ENCODE measurements around the gene ZNF641.

DNA sequence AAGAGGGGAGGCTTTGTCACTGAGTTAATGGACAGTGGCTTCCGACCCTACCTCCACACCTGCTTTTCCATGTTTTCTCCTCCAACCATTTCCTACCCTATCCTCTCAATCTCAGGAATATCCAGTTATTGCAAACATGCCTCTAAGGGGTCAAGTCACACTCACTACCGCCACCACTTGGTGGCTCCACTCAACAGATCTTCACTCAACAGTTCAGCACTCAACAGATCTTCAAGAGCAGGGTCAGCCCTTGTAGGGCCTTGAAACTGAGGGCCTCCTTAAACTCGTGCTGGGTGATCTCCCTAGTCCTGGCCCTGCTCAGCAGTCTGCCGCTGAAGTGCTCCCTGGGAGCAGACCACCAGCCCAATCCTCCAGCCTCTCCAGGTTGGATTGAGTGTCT, 14.2 kb downstream of the ZNF641 start:
- TF ChIP-seq, protein P1, sequence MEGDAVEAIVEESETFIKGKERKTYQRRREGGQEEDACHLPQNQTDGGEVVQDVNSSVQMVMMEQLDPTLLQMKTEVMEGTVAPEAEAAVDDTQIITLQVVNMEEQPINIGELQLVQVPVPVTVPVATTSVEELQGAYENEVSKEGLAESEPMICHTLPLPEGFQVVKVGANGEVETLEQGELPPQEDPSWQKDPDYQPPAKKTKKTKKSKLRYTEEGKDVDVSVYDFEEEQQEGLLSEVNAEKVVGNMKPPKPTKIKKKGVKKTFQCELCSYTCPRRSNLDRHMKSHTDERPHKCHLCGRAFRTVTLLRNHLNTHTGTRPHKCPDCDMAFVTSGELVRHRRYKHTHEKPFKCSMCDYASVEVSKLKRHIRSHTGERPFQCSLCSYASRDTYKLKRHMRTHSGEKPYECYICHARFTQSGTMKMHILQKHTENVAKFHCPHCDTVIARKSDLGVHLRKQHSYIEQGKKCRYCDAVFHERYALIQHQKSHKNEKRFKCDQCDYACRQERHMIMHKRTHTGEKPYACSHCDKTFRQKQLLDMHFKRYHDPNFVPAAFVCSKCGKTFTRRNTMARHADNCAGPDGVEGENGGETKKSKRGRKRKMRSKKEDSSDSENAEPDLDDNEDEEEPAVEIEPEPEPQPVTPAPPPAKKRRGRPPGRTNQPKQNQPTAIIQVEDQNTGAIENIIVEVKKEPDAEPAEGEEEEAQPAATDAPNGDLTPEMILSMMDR (IDR thresholded peaks at IDR 0.05; ENCODE audit: low read length) = peak; percentile 35
- TF ChIP-seq EZH2 (optimal IDR thresholded peaks at IDR 0.05; ENCODE audit: low read depth, low read length) = no peak

Measured in MM.1S (cell line).